Nephron progenitor cell (in vitro differentiated cells): ENCODE measurements around the gene RXFP1.

Experiments used
- DNase-seq: peaks from one replicate; pipeline ENCODE4 v3.0.0; 2021
- H3K27ac Mint-ChIP-seq: 2 replicates; pipeline ENCODE4 v1.8.0; 2021; ENCODE audit warnings: mild to moderate bottlenecking, moderate library complexity, mixed read lengths
- H3K27me3 Mint-ChIP-seq: 2 replicates; pipeline ENCODE4 v1.8.0; 2021; ENCODE audit warnings: mild to moderate bottlenecking, low read depth, mixed read lengths; ENCODE audit not compliant: poor library complexity
- H3K36me3 Mint-ChIP-seq: 2 replicates; pipeline ENCODE4 v1.8.0; 2021; ENCODE audit warnings: low read depth, mixed read lengths
- H3K4me1 Mint-ChIP-seq: 2 replicates; pipeline ENCODE4 v1.8.0; 2021; ENCODE audit warnings: mixed read lengths
- H3K4me3 Mint-ChIP-seq: 2 replicates; pipeline ENCODE4 v1.8.0; 2021; ENCODE audit warnings: mild to moderate bottlenecking, moderate library complexity, mixed read lengths
- H3K9me3 Mint-ChIP-seq: 2 replicates; pipeline ENCODE4 v1.8.0; 2021; ENCODE audit warnings: mild to moderate bottlenecking, moderate library complexity, mixed read lengths
- CTCF ChIP-seq: fragments of 200-600 bp; sonication (generic); IDR thresholded peaks from 2 replicates; pipeline ENCODE4 v1.5.0; 2021; ENCODE audit warnings: antibody characterized with exemption

RXFP1 gene

GRCh38 chr4:158605393-158605792 is 83.7 kb downstream of the RXFP1 start:
- peaks cover 4% of the 10 kb centered on the region for H3K27me3 Mint-ChIP-seq
- H3K9me3 Mint-ChIP-seq = no peaks in the 10 kb centered on the region
- no peaks in the 10 kb centered on the region for H3K4me1 Mint-ChIP-seq
- no peak for DNase-seq
- H3K27ac Mint-ChIP-seq = no peak overlapping the region
- H3K36me3 Mint-ChIP-seq = no peaks in the 10 kb centered on the region
- H3K4me3 Mint-ChIP-seq = no peak overlapping the region
- no peak for TF ChIP-seq CTCF

DNA sequence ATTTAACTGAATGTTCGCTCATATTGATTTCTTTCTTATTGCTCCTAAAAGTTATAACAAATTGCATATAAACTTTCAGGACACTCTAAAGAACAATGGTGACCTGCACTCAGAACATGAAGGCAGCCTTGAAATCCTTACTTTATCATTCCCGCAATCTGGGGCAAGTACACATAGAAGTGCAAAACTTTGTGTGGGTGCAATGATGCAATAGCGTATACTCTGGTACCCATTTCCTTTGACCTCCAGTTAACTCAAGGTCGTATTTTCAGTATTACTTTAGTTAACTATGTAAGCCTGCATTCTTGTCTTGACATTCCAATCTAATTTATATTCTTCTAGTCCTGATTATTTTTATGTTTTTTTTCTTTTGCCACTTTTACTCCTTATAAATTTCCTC is 85.3 kb downstream of the RXFP1 start:
- Mint-ChIP-seq H3K9me3 (no peaks in the 10 kb centered on the region), H3K36me3 (no peaks in the 10 kb centered on the region), H3K27ac (no peak overlapping the region), H3K27me3 (peaks cover 6% of the 10 kb centered on the region), H3K4me1 (no peaks in the 10 kb centered on the region), H3K4me3 (no peak overlapping the region)
- DNase-seq = no peak
- no peak for TF ChIP-seq CTCF

GRCh38 chr4:158609116-158609515 is 87.4 kb downstream of the RXFP1 start:
- H3K36me3 Mint-ChIP-seq = no peaks in the 10 kb centered on the region
- no peaks in the 10 kb centered on the region for H3K4me1 Mint-ChIP-seq
- H3K4me3 Mint-ChIP-seq = no peak overlapping the region
- H3K9me3 Mint-ChIP-seq = no peaks in the 10 kb centered on the region
- H3K27ac Mint-ChIP-seq = no peak overlapping the region
- no peak for TF ChIP-seq CTCF
- peaks cover 6% of the 10 kb centered on the region for H3K27me3 Mint-ChIP-seq
- DNase-seq = no peak

GRCh38 chr4:158610790-158611189 is 89.1 kb downstream of the RXFP1 start:
- no peaks in the 10 kb centered on the region for H3K4me1 Mint-ChIP-seq
- H3K27ac Mint-ChIP-seq = no peak overlapping the region
- DNase-seq = no peak
- H3K36me3 Mint-ChIP-seq = no peaks in the 10 kb centered on the region
- peaks cover 6% of the 10 kb centered on the region for H3K27me3 Mint-ChIP-seq
- TF ChIP-seq CTCF = no peak
- H3K4me3 Mint-ChIP-seq = no peak overlapping the region
- H3K9me3 Mint-ChIP-seq = peaks cover 3% of the 10 kb centered on the region

- no peak for TF ChIP-seq CTCF
- no peaks in the 10 kb centered on the region for H3K4me1 Mint-ChIP-seq
- no peaks in the 10 kb centered on the region for H3K36me3 Mint-ChIP-seq
- H3K27me3 Mint-ChIP-seq = peaks cover 6% of the 10 kb centered on the region
- no peak overlapping the region for H3K27ac Mint-ChIP-seq
- no peak overlapping the region for H3K4me3 Mint-ChIP-seq
- no peak for DNase-seq
- peaks cover 3% of the 10 kb centered on the region for H3K9me3 Mint-ChIP-seq
Observed at GRCh38 chr4:158613046-158613445, 91.4 kb downstream of the RXFP1 start.

DNA sequence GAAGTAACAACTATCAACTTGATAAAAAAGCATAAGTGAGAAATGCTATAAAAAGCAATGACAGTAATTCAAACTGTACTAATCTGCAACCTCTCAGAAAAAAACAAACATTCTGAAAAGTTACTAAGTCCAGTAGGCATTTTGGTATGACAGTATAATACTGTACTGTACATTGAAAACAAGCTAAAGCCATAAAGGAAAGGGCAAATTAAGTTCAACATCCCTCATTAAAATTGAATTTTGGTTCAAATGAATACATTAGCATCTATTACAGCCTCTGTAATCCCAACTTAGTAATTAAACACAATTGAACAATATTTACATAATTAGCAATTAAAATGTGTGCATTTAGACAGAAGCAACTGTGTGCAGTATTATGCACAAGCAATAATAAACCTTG is 96.3 kb downstream of the RXFP1 start:
- Mint-ChIP-seq H3K27me3 (peaks cover 4% of the 10 kb centered on the region), H3K4me1 (no peaks in the 10 kb centered on the region), H3K27ac (no peak overlapping the region), H3K4me3 (no peak overlapping the region), H3K9me3 (peaks cover 3% of the 10 kb centered on the region), H3K36me3 (no peaks in the 10 kb centered on the region)
- no peak for TF ChIP-seq CTCF
- no peak for DNase-seq
